Endodermal cell (in vitro differentiated cells): ENCODE data around the gene CEND1. TPM values are rescaled to one million over a fixed set of nuclear protein-coding genes. Genes with fewer than 3 reads are reported as not detected.
A peak's percentile ranks its signal among the peaks of the same experiment; 100 is the strongest.

Experiments
- DNase-seq: peaks from one replicate; pipeline ENCODE4 v3.0.0-alpha.2; 2017
- H3K27ac ChIP-seq: 2 replicates; pipeline ENCODE4 v1.5.1; 2013; ENCODE audit warnings: mild to moderate bottlenecking, low read depth, low read length, moderate library complexity
- H3K27me3 ChIP-seq: 2 replicates; pipeline ENCODE4 v1.6.1; 2013; ENCODE audit warnings: mild to moderate bottlenecking, low read length, moderate library complexity; ENCODE audit not compliant: insufficient read depth, control insufficient read depth, poor library complexity, severe bottlenecking
- H3K36me3 ChIP-seq: 2 replicates; pipeline ENCODE4 v1.7.0; 2013; ENCODE audit warnings: mild to moderate bottlenecking, low read length, moderate library complexity; ENCODE audit not compliant: control insufficient read depth, insufficient read depth
- H3K4me1 ChIP-seq: one replicate; pipeline ENCODE4 v1.7.0; 2013; ENCODE audit warnings: low read length; ENCODE audit not compliant: control insufficient read depth, insufficient read depth
- H3K4me3 ChIP-seq: 2 replicates; pipeline ENCODE4 v1.5.1; 2013; ENCODE audit warnings: mild to moderate bottlenecking, low read length, moderate library complexity
- H3K9ac ChIP-seq: 2 replicates; pipeline ENCODE4 v1.6.1; 2013; ENCODE audit warnings: mild to moderate bottlenecking, low read length, moderate library complexity; ENCODE audit not compliant: poor library complexity, severe bottlenecking; ENCODE audit errors: extremely low read depth
- H3K9me3 ChIP-seq: 2 replicates; pipeline ENCODE4 v1.6.1; 2013; ENCODE audit warnings: mild to moderate bottlenecking, low read length, moderate library complexity; ENCODE audit not compliant: control insufficient read depth
- H3K27ac Mint-ChIP-seq: 2 replicates; pipeline ENCODE4 v1.8.0; 2020; ENCODE audit warnings: mixed read lengths
- H3K27me3 Mint-ChIP-seq: 2 replicates; pipeline ENCODE4 v1.8.0; 2021; ENCODE audit warnings: mild to moderate bottlenecking, mixed read lengths; ENCODE audit not compliant: insufficient read depth
- H3K36me3 Mint-ChIP-seq: 2 replicates; pipeline ENCODE4 v1.8.0; 2020; ENCODE audit warnings: low read depth, mixed read lengths
- H3K4me1 Mint-ChIP-seq: 2 replicates; pipeline ENCODE4 v1.8.0; 2020; ENCODE audit warnings: mixed read lengths
- H3K4me3 Mint-ChIP-seq: 2 replicates; pipeline ENCODE4 v1.8.0; 2020; ENCODE audit warnings: mild to moderate bottlenecking, moderate library complexity, mixed read lengths
- H3K9me3 Mint-ChIP-seq: 2 replicates; pipeline ENCODE4 v1.8.0; 2020; ENCODE audit warnings: mild to moderate bottlenecking, mixed read lengths
- WGBS, 2 experiments: methylation state at CpG; one replicate each; pipeline versions ENCODE4 v1.1.5 to v1.1.7; 2013; ENCODE audit warnings: missing lambda C conversion rate in 2 of 2, mixed read lengths in 1 of 2; ENCODE audit not compliant: insufficient coverage in 1 of 2, insufficient read length in 1 of 2; 5-methylcytosine and 5-hydroxymethylcytosine counted together
- total RNA-seq, 2 donors: library from RNA; stranded (reverse); fragmentation: NEBNext Ultra II Directional in 1 of 2; extraction: Animal tissue kit (Norgen Biotek cat#: 25700) in 1 of 2; gene quantifications; 2 replicates in 1 of 2; 3 replicates in 1 of 2; pipeline ENCODE4 v1.2.1, GENCODE V29; 2021
- TF ChIP-seq, protein P1 (sequence below): fragments of 200-600 bp; sonication (generic); conservative IDR thresholded peaks from 2 replicates; pipeline ENCODE4 v1.5.0; 2021; ENCODE audit warnings: antibody characterized with exemption, mild to moderate bottlenecking

Gene CEND1
- total RNA-seq, 2 donors from 2014 or later: not detected

DNA sequence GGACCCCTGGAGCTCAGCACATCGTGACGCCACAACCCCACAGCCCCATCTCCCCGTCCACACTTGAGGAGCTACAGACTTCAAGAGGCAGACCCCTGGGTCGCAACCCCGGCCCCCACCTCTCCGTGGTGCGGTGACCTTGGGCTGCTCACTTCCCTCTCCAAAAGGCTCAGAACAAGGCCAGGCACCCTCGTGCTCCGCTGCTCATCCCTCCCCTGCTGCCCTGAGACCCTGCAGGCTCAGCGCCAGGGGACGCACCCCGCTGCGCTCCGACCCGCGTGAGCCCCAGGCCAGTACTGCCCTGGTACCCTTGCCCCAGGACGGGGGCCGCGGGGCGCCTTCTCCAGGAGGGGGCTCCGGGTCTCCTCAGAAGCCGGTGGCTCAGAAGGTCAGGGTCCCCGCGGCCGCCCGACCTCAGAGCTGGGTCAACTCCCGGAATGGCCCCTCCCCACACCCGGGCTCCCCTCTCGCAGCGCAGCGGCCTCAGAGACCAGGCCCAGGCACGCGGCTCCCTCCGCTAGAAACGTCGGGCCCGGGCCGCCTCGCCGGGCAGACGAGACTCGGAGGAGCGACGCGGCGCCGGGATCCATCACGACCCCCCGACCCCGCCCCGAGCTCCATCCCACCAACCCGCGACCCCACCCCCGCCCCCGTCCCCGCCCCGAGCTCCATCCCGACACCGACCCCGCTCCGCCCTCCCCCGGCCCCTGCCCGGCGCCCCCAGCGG lies 13.2 kb downstream of the CEND1 start:
- Mint-ChIP-seq H3K27ac (peak overlapping the region; percentile 58), H3K4me1 (peaks cover 8% of the 10 kb centered on the region)
- 0% methylated on average over 13 to 47 of the region's 65 CpGs for WGBS, 2 experiments

DNA sequence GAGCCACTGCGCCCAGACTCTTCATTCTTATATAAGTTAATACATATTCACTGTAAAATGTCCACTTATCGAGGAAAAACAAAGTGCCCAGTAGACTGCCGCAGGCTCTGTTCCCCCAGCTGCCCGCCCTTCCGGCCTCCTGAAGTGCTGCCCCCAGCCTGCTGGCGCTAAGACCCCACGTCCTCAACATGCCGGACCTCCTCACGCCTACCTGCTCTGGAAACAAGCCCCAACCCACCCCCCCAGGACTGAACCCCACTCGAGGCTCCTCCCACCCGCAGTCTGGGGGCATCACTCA lies 13.7 kb downstream of the CEND1 start:
- Histone ChIP-seq H3K27me3 (no peaks in the 10 kb centered on the region), H3K9me3 (no peaks in the 10 kb centered on the region), H3K36me3 (peaks cover 26% of the 10 kb centered on the region), H3K9ac (peak overlapping the region; percentile 63), H3K4me3 (peak overlapping the region; percentile 85), H3K4me1 (peaks cover 8% of the 10 kb centered on the region), H3K27ac (no peak overlapping the region)
- Mint-ChIP-seq H3K4me3 (peak overlapping the region; percentile 75), H3K36me3 (peaks cover 11% of the 10 kb centered on the region), H3K4me1 (peaks cover 8% of the 10 kb centered on the region), H3K9me3 (no peaks in the 10 kb centered on the region), H3K27me3 (no peaks in the 10 kb centered on the region), H3K27ac (peak overlapping the region; percentile 58)
- TF ChIP-seq, protein P1, sequence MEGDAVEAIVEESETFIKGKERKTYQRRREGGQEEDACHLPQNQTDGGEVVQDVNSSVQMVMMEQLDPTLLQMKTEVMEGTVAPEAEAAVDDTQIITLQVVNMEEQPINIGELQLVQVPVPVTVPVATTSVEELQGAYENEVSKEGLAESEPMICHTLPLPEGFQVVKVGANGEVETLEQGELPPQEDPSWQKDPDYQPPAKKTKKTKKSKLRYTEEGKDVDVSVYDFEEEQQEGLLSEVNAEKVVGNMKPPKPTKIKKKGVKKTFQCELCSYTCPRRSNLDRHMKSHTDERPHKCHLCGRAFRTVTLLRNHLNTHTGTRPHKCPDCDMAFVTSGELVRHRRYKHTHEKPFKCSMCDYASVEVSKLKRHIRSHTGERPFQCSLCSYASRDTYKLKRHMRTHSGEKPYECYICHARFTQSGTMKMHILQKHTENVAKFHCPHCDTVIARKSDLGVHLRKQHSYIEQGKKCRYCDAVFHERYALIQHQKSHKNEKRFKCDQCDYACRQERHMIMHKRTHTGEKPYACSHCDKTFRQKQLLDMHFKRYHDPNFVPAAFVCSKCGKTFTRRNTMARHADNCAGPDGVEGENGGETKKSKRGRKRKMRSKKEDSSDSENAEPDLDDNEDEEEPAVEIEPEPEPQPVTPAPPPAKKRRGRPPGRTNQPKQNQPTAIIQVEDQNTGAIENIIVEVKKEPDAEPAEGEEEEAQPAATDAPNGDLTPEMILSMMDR: no peak
- DNase-seq: no peak
- 33 to 75% methylated on average over 2 to 11 of the region's 11 CpGs for WGBS, 2 experiments

More for the DNA sequence above, 13.2 kb downstream of the CEND1 start:
- peak overlapping the region; percentile 76 for H3K27ac ChIP-seq
- H3K4me3 ChIP-seq: peak overlapping the region; percentile 87
- Mint-ChIP-seq H3K9me3 (no peaks in the 10 kb centered on the region), H3K4me3 (peak overlapping the region; percentile 75), H3K27me3 (no peaks in the 10 kb centered on the region), H3K36me3 (peaks cover 11% of the 10 kb centered on the region)
- H3K36me3 ChIP-seq: peaks cover 21% of the 10 kb centered on the region
- peak; percentile 91 for DNase-seq
- H3K9ac ChIP-seq: peak overlapping the region; percentile 63
- no peaks in the 10 kb centered on the region for H3K9me3 ChIP-seq
- no peaks in the 10 kb centered on the region for H3K27me3 ChIP-seq
- TF ChIP-seq, protein P1: no peak
- peaks cover 8% of the 10 kb centered on the region for H3K4me1 ChIP-seq

DNA sequence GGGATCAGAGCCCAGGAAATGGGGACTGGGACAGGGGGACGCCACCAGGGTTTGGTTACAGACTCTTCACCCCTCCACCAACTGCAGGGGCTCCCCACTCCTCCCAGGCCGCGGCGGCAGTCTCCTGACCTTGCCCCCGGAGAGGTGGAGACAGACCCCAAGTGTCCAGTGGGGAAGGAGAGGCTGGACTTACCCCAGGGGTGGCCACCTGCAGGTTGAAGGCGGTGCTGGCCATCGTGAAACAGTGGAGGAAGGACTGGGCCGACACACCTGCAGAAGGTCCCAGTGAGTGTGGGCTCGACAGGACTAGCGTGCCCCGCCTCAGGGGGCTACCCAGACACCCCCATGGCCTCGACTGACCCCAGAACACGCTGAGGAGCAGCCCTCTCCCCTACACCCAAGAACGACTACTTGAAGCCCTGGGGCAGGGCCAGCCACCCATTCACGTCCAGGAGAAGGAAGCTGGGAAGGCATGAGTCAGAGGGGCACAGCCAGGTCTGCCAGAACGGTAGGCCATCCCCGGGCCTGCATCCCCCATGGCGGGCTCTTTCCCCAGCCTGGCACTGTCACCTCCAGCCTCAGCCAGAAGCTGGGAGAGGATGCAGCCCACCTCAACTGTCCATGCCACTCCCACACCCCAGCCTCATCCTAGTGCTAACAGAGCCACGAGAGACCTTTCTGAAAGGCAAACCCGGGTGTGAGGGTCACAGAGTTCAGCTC lies 14.9 kb downstream of the CEND1 start:
- Mint-ChIP-seq H3K4me3 (peak overlapping the region; percentile 75), H3K27me3 (no peaks in the 10 kb centered on the region), H3K36me3 (peaks cover 19% of the 10 kb centered on the region), H3K4me1 (peaks cover 8% of the 10 kb centered on the region), H3K9me3 (no peaks in the 10 kb centered on the region), H3K27ac (no peak overlapping the region)
- H3K9ac ChIP-seq: no peak overlapping the region
- H3K27me3 ChIP-seq: no peaks in the 10 kb centered on the region
- no peaks in the 10 kb centered on the region for H3K9me3 ChIP-seq
- H3K4me1 ChIP-seq: peaks cover 8% of the 10 kb centered on the region
- WGBS, 2 experiments: 92 to 93% methylated on average over 7 to 20 of the region's 20 CpGs
- no peak overlapping the region for H3K4me3 ChIP-seq
- H3K27ac ChIP-seq: no peak overlapping the region
- no peak for DNase-seq
- H3K36me3 ChIP-seq: peaks cover 29% of the 10 kb centered on the region
- TF ChIP-seq, protein P1: peak; percentile 24
